ENCODE results near the gene EMC8. TPM values are rescaled to one million over a fixed set of nuclear protein-coding genes. Genes with fewer than 3 reads are reported as not detected.

EMC8 gene
- 19.8 TPM for total RNA-seq

DNA sequence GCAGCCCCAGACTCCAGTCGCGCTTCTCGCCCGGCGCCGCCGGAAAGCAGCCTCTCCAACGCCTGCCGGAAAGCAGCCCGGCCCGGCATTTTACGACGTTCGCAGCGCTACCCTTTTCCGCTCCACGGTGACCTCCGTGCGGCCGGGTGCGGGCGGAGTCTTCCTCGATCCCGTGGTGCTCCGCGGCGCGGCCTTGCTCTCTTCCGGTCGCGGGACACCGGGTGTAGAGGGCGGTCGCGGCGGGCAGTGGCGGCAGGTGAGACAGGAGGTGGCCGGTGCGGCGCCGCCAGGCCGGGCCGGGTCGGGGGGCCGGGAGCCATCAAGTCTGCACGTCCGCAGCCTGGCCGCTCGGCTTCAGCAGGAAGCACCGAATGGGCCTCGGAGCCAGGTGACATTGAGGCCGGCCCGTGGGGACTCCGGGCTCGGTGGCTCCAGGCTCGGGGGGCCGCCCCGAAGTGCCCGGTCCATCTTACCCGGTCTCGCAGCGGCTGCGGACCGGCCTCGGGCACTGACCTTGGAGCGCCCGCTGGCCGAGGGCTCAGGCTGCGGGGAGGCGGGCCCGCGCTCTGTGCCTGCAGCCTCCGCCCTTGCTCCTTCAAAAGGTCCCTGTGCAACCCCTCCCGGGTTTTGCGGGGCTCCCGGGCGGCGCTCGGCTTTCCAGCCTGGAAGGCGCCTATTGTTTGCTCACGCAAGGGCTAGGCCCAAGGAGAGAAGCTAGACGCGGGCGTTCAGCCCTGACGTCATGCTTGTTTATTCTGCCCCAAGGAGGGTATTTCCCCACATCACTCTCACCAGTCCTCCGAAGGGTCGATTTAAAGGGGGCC is at the start of gene EMC8, which contains the start of gene COX4I1:
Gene EMC8 (minus strand): TSS at position 48 of the 824 bp plus-strand sequence. CDS start 249 bp downstream, outside the sequence.
Gene COX4I1 (plus strand): TSS at position 199 of the 824 bp plus-strand sequence. CDS start 1,511 bp downstream, outside the sequence.

GRCh38 chr16:85750827-85751697 is 48.3 kb downstream of the EMC8 start, which contains the start of gene C16orf74:
Gene C16orf74 (minus strand): TSS chr16:85751096. CDS start chr16:85735217, 15,879 bp downstream.

Small RNA genes lying within 50 kb of the gene (small RNA-seq; reads per million reads assigned to genes)
- 0.08 reads per million for gene RNU1-103P

Other genes with a start within 250 kb of the EMC8 start
- gene GSE1, start 186.2 kb downstream of the EMC8 start, total RNA-seq = 26.5 TPM
- gene GINS2, start 110.6 kb downstream of the EMC8 start, total RNA-seq = 5.8 TPM
- 1.8 TPM for gene C16orf74, start 48.4 kb downstream of the EMC8 start, total RNA-seq
- gene COX4I1, start 151 bp upstream of the EMC8 start, total RNA-seq = 294 TPM
- 7.2 TPM for gene IRF8, start 99.6 kb upstream of the EMC8 start, total RNA-seq